Lower leg skin (tissue), 3 donors: ENCODE data around the gene GAS7.

Experiments
- CTCF ChIP-seq, 3 donors: fragments of 450-650 bp; IDR thresholded peaks; one replicate each; pipeline ENCODE4 v1.5.1; 2016; ENCODE audit warnings: antibody characterized with exemption in 3 of 3, mild to moderate bottlenecking in 3 of 3, moderate library complexity in 2 of 3
- POLR2A ChIP-seq, 2 donors: fragments of 450-650 bp; IDR thresholded peaks; one replicate each; pipeline ENCODE4 v1.6.1; 2016 to 2017; ENCODE audit warnings: antibody characterized with exemption in 2 of 2, mild to moderate bottlenecking in 1 of 2, moderate library complexity in 1 of 2

GRCh38 chr17:9994761-9995160 lies 203.6 kb downstream of the GAS7 start:
- no peak for TF ChIP-seq CTCF (IDR thresholded peaks at IDR 0.05)
- TF ChIP-seq POLR2A (IDR thresholded peaks at IDR 0.05) = no peak
